ENCODE results near the gene CFAP57.
"Not testable (repeated sequence)": the region's sequence is repeated elsewhere in the genome, so short reads cannot be mapped to it uniquely, and the experiment has no call there.

Gene CFAP57

DNA sequence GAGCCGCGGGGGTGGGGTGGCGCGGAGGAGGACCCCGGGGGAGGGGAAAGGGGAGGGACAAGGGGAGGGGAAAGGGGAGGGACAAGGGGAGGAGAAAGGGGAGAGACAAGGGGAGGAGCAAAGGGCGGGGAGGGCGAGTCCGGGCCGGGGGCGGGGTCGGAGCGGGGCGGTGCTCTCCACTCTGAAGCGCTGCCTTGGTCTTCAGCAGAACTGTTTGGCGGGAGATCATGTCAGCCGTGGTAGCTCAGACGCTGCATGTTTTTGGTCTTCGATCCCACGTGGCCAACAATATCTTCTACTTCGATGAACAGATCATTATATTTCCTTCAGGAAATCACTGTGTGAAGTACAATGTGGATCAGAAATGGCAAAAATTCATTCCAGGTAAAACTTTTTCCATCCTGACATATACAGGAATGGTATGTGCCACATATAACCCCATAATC is 420 bp downstream of the CFAP57 start:
- DNase-seq (ENCODE audit: low spot score) (peak; percentile 73), FAIRE-seq (no peak)

DNA sequence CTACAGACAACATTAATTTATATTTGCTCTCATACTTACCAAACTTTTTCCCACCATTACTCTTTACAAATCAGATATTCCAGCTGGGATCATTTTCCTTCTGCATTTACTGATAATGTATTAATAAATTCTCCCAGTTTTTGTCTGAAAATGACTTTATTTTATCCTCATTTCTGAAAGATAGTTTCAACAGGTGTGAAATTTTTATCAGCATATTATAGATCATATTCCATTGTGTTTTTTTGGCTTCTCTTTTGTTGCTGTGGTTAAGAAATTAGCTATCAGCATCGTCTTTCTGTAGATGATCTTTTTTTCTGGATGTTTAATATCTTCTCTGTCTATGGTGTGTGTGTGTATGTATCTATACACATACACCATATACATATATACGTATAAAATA is 2.7 kb downstream of the CFAP57 start:
- no peak for DNase-seq (ENCODE audit: low spot score)
- no peak for FAIRE-seq

DNA sequence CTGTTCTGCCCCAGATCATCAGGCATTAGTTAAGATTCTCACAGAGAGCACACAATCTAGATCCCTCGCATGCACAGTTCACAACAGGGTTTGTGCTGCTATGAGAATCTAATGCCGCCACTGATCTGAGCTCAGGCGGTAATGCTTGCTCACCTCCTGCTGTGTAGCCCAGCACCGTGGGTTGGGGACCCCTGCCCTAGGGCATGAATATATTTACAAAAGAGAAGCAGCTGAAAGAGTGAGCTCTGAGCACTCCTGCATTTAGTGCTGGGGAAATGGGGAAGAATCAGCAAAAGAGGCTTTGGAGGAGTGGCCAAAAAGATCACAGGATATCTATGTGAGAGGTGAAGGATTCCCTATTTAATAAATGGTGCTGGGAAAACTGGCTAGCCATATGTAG is 5.6 kb downstream of the CFAP57 start:
- DNase-seq (ENCODE audit: low spot score) (no peak), FAIRE-seq (no peak)

DNA sequence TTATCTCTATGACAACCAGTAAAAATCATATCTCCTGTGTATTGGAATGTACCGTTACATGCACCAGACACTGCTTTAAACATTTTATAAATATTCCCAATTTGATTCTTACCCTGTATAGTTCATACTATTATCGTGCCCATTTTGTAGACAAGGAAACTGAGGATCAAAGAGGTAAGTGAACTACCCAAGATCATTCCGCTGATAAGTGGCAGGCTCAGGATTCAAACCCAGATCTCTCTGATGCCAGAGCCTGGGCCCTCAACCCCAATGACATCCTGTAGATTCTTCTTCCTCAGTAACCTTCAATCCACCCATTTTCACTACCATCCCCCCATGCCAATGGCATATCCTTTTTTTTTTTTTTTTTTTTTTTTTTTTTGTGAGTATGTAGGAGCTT is 12.3 kb downstream of the CFAP57 start:
- DNase-seq (ENCODE audit: low spot score) (no peak), FAIRE-seq (no peak)

DNA sequence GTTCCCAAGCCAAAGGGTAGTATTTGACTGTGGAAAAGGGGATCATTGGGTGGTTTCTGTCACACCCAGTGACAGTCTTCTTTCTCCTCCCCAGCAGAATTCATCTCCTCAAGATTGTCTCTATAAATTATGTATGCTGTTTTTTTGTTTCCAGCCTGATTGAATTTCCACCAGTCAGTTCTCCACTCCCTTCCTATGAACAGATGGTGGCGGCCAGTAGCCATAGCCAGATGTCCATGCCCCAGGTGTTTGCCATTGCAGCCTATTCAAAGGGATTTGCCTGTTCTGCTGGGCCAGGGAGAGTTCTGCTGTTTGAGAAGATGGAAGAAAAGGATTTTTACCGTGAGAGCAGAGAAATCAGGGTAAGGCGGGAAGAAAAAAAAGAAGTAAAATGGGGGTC is 12.9 kb downstream of the CFAP57 start:
- no peak for DNase-seq (ENCODE audit: low spot score)

DNA sequence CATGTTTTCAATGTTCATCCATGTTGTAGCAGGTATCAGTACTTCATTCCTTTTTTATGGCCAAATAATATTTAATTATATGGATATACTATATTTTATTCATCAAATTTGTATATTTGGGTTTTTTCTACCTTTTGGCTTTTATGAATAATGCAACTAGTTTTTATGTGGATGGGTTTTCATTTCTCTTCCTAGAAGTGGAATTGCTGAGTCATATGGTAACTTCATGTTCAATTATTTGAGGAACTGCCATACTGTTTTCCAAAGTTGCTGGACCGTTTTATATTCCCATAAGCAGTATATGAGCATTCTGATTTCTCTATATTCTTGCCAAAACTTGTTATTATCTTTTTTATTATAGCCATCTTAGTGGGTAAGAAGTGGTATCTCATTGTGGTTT is 16.0 kb downstream of the CFAP57 start:
- FAIRE-seq: no peak

More for the DNA sequence above, 12.9 kb downstream of the CFAP57 start:
- FAIRE-seq: no peak

DNA sequence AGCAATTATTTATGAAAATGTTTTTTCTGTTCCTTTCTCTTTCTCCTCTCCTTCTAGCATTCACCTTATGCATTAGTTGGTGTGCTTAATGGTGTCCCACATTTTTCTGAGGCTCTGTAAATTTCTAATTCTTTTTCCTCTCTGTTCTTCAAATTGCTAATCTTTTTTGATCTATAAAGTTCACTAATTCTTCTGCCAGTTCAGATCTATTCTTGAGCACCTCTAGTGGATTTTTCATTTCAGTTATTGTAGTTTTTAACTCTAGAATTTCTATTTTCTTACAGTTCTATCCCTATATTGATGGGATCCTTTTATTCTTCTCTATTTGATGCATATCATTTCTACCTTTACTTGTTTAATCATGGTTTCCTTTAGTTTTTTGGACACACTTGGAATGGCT is 22.4 kb downstream of the CFAP57 start:
- DNase-seq (ENCODE audit: low spot score): no peak
- no peak for FAIRE-seq

More for the DNA sequence above, 16.0 kb downstream of the CFAP57 start:
- no peak for DNase-seq (ENCODE audit: low spot score)

DNA sequence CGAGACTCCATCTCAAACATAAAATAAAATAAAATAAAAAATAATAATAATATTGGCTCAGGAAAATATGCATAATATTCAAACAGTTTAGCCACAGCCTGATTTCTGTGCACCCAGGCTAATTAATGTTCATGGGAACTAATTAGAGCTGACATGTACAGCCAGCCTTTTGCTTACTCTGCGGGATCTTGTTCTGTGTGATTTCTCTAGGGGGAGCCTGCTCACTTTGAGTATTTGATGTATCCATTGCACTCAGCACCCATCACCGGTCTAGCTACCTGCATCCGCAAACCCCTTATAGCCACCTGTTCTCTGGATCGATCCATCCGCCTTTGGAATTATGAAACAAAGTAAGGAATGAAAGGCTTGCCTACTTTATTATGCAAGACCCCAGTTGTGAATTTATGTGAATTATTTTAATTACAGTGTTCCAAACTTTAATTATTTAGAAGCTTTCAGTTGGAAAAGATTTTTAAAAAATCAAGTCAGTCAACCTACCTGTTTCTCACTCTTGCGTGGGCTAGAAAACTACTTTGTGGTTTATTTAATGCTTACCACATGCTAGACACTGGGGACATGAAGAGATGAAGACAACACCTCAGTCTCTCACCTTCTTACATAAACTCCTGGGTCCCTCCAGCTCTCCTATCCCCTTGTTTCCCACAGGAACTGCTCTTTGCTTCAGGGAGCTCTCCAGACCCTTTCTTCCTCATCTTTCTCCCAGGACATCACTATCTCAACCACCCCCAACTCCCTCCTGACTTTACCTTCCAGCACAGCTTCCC is 25.4 kb downstream of the CFAP57 start:
- no peak for FAIRE-seq
- no peak for DNase-seq (ENCODE audit: low spot score)

DNA sequence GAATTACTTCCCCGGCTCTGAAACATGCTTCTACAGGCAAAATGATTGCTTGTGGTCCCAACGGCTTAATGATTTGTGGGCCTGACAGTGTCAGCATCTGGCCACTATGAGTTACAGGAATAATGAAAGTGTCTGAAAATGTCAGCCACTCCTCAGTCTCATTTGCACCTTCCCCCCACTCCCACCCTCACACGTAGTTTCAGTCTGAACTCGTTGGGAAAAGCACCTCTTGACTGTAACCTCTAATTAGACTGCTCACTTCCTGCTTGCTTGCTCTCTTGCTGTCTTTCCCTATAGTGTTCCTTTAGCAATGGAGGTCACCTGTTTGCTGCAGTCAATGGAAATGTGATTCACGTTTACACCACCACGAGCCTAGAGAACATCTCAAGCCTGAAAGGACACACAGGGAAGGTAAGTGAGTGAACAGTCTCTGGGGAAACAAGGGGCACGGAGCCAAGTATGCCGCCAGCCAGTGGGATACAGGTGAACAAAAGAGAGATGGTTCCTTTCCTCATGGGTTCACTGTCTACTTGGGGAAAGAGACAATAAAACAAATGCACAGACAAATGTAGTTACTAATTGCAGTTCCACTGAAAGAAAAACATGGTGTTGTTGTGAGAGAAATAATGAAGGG is 27.1 kb downstream of the CFAP57 start:
- DNase-seq (ENCODE audit: low spot score): no peak
- FAIRE-seq: no peak

DNA sequence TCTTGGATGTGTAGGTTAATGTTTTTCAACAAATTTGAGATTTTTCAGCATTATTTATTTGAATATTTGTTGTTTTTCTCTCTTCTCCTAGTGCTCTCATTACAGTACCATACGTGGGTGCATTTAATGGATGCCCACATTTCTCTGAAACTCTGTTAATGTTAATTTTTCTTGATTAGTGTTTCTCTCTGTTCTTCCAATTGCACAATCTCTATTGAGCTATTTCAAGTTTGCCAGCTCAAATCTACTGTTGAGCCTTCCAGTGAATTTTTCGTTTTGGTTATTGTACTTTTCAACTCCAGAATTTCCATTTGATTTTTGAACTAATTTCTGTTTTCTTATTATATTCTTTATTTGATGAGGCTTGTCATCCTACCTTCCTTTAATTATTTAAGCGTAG is 31.7 kb downstream of the CFAP57 start:
- DNase-seq (ENCODE audit: low spot score): no peak
- FAIRE-seq: no peak

DNA sequence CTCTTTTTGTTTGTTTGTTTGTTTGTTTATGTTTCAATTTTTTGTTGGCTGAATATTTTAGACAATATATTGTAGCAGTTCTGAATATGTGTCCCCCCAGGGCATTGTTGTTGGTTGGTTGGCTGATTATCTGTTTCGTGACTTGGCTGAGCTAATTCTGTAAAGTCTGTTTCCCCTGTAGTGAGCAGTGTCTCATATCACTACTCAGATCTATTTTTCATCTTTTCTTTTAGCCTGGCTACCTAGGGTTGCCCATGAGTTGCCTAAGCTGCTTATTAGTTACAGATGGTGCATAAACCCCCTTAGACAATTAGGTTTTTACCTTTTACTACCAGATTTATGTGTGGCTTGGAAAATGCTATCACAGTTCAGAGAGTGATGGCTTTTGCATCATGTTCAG is 32.3 kb downstream of the CFAP57 start:
- FAIRE-seq: no peak
- DNase-seq (ENCODE audit: low spot score): no peak

DNA sequence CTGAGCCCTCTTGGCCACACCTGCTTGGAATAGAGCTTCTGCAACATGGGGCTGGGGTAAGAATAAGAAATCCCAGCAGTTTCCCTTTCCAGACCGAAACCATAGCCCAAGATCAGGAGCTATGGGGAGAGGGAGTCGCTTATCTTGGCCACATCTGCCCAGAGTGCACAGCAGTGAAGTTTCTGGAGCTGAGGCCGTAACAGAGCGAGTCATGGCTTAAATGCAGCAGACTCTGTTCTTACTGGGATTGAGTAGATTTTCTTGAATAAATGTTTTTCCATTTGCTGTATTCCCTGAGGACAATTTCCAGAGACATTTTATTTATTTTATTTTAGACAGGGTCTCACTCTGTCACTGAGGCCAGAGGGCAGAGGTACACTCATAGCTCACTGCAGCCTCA is 33.5 kb downstream of the CFAP57 start:
- no peak for FAIRE-seq

DNA sequence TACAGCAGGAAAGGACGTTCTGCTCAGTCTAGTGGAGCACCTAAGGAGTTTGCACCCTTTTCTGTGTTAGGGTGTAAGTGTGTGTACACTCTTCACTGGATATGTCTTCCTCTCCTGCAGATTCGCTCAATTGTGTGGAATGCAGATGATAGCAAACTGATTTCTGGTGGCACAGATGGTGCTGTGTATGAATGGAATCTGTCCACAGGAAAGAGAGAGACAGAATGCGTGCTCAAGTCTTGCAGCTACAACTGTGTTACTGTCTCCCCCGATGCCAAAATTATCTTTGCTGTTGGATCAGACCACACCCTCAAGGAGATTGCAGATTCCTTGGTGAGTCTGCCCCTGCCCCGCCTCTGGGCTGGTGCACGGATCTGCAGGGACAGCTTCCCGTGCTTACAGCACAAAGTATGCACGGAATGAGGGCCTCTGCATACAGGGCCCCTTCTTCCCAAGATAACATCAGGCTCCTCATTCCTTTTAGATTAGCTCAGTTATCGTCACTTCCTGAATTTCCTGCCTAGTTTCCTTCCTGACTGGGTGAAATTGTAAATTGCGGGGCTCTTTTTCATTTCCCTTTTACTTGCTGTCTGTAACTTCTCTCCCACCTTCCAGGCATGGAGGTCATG is 34.6 kb downstream of the CFAP57 start:
- DNase-seq (ENCODE audit: low spot score) (peak; percentile 95), FAIRE-seq (peak; percentile 61)

More for the DNA sequence above, 33.5 kb downstream of the CFAP57 start:
- peak; percentile 14 for DNase-seq (ENCODE audit: low spot score)

DNA sequence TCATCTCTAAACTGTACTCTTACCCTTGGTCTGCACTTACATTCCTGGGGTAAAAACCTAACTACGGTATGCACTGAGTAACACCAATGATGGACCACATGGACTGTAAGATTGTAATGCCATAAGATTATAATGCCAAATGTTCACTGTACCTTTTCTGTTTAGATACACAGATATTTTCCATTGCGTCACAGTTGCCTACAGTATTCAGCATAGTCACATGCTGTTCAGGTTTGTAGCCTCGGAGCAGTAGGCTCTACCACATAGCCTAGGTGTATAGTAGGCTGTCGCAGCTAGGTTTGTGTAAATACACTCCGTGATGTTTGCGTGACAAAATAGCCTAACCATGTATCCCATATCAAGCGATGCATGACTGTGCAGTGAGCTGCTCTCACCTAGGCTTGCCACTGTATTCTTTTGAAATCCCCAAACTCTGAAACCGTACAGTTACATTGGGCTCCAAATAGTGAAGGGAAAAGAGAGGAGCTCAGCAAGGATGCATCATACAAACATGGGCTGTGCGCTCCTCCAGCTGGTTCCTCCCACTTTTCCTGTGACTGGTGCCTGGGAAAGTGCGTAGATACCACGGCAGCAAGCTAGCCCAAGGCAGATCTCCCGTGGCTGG is 35.2 kb downstream of the CFAP57 start:
- FAIRE-seq (no peak), DNase-seq (ENCODE audit: low spot score) (no peak)

DNA sequence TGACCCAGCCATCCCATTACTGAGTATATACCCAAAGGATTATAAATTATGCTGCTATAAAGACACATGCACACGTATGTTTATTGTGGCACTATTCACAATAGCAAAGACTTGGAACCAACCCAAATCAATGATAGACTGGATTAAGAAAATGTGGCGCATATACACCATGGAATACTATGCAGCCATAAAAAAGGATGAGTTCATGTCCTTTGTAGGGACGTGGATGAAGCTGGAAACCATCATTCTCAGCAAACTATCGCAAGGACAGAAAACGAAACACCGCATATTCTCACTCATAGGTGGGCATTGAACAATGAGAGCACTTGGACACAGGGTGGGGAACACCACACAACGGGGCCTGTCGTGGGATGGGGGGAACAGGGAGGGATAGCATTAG is 36.1 kb downstream of the CFAP57 start:
- FAIRE-seq; DNase-seq (ENCODE audit: low spot score): not testable (repeated sequence)

DNA sequence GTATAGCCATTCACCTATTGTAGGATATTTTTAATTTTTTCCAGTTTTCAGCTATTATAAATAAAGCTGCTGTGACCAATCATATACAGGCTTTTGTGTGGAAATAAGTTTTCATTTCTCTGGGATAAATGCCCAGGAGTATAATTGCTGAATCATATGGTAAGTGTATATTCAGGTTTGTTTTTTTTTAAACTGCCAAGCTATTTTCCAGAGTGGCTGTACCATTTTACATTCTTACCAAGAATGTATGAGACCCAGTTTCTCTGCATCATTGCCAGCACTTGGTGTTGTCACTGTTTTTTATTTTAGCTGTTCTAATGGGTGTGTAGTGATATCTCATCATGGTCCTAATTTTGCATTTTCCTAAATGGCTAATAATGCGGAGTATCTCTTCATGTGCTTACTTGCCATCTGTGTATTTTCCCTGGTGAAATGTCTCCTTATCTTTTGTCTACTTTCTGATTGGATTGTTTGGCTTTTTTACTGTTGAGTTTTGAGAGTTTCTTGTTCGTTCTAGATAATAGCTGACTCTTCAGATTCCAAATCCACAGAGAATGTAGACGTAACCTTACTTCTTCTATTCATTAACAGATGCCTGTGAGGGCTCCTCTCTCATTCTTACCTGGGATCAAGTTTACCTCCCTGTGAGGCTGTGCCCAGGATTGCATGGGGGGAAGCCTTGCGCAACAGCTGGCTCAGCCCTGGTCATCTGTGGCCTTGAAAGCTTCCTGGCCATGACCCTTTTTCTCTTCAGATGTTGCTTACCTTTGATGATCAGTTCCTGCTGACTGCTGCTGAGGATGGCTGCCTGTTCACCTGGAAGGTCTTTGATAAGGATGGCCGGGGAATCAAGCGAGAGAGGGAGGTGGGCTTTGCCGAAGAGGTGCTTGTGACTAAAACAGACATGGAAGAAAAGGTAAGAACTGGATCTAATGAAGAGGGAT is 42.6 kb downstream of the CFAP57 start:
- no peak for FAIRE-seq

DNA sequence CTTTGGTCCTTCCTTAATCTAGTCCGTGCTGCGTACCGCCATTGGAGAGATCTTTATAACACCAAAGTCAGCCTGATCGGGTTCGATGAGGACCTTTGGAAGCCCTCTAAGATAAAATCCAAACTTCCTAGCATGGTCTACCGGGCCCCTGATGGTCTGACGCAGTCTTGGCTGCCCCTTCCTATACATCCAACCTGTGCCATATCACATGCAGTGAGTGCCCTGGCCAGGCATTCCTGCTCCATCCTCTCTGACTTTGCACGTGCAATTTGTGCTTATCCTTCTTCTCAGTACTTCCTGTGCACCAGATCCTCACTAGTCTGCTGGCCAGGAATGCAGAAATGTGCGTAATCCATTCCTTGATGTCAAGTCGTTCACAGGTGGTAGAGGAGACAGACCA is 45.6 kb downstream of the CFAP57 start:
- FAIRE-seq (no peak), DNase-seq (ENCODE audit: low spot score) (no peak)

More for the DNA sequence above, 42.6 kb downstream of the CFAP57 start:
- no peak for DNase-seq (ENCODE audit: low spot score)

DNA sequence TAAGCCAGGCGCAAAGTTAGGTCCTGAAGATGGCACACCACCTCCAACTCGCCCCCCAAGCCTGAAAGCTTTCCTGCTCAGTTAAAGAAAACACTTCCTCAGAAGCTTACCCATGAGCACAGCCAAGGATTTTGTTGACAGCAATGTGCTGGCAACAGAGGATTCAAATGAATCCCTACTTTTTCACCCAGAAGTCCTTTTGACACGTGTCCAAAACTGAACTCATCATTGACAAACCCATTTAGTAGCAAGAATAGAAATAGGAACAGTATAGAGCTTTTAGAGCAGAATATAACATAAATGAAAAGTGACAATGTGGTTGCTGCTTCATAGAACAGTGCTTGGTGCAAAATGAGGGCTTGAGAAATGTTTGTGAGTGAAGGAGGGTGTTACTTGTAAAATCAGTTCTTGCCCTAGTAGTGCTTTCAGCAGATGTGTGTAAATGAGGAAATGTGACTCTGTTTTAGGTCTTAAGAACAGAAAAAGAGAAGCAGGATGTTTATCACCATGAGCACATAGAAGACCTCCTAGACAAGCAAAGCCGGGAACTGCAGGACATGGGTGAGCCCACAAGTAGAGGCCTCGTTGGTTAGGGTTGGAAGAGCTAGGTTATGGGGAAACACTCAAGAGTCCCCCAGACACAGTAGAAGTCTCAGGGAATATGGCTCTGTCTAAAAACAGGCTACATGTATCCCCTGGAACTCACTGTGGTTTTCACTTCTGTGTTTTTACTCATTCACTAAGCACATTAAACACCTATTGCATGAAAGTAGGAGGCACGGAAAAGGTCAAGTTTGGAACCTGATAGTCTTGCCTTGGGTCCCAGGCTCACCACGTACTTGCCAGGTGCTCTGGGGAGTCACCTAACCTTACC is 49.0 kb downstream of the CFAP57 start:
- FAIRE-seq: no peak
- DNase-seq (ENCODE audit: low spot score): no peak

DNA sequence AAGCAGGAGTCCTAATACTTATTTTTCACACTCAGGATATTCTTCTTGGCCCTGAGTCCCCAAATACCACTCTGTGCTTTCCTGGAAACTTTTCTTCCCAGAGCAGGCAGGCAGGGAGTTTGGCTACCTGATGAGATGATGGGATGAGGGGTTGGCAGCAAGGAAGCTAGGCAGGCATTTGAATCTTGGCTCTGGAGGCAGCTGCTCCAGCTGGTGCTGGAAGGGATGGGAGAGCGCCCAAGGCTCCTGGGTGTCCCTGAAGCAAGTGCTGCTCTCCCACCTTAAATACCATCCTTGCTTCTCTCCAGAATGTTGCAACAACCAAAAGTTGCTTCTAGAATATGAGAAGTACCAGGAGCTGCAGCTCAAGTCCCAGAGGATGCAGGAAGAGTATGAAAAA is 49.7 kb downstream of the CFAP57 start:
- FAIRE-seq: no peak
- no peak for DNase-seq (ENCODE audit: low spot score)

DNA sequence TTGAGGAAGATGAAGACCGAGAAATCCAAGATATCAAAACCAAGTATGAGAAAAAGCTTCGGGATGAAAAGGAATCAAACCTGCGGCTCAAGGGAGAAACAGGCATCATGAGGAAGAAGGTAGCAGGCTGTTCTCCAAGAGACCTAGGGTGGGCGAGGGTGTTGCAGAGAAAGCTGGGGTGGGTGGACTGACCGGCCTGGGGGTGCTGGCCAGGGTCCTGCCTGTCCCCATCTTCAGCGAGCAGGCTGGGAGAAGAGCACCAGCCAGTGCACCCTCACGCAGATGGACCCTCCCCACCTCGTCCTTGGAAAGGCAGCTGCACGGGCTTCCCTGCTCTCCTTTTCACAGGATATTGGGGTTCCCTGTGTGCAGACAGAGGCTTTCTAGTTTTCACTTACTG is 50.7 kb downstream of the CFAP57 start:
- no peak for DNase-seq (ENCODE audit: low spot score)
- no peak for FAIRE-seq
